K562 (cell line): ENCODE measurements around the gene CELF4. TPM values are rescaled to one million over a fixed set of nuclear protein-coding genes. Genes with fewer than 3 reads are reported as not detected.

Experiments used
- ATAC-seq: fragments of 200-7000 bp; cut with Tn5 transposase; 3 replicates; pipeline ENCODE4 v1.9.1; 2020; ENCODE audit warnings: moderate library complexity
- BruUV-seq: library from RNA; stranded (reverse); fragments of 400-500 nt; replicated peaks from 2 replicates; lab custom pipeline; 2021; lab: Mats Ljungman, UMichigan
- CTCF ChIA-PET: fragments of 300-600 bp; formaldehyde crosslinking; extraction: SDS; loops from one replicate; lab custom pipeline; 2021; ENCODE audit warnings: low intra/inter-chr PET ratio; lab: Yijun Ruan, JAX
- POLR2A ChIA-PET: fragments of 300-600, 350-650 bp; sonication (Branson Sonifier 250); formaldehyde crosslinking; extraction: SDS; loops from one replicate; lab custom pipeline; 2021; ENCODE audit warnings: antibody characterized with exemption, inconsistent platforms; lab: Yijun Ruan, JAX
- DNase-seq, 4 experiments: peaks; one replicate each; pipeline versions ENCODE4 v3.0.0 to v3.0.0-alpha.2; 2011 to 2018; ENCODE audit warnings: low spot score in 3 of 4, mixed read lengths in 3 of 4; ENCODE audit errors: extremely low read depth in 1 of 4
- FAIRE-seq: peaks from 2 replicates; lab custom pipeline; 2011; peaks lifted over from hg19 to GRCh38; lab: Jason Lieb, UNC
- H2AFZ ChIP-seq: 2 replicates; pipeline ENCODE4 v1.6.0; 2011; ENCODE audit warnings: low read depth, low read length, control low read depth, inconsistent platforms
- H3K27ac ChIP-seq: fragments of 200-600 bp; 3 replicates; pipeline ENCODE4 v1.8.0; 2011; ENCODE audit warnings: low read depth, mild to moderate bottlenecking, control low read depth, inconsistent platforms, low read length, moderate library complexity, mixed read lengths; ENCODE audit errors: extremely low read depth
- H3K27me3 ChIP-seq, 2 experiments: fragments of 300-600 bp in 1 of 2; 2 replicates in 1 of 2; 3 replicates in 1 of 2; pipeline versions ENCODE4 v1.6.0 to v1.8.0; 2011; ENCODE audit warnings: inconsistent platforms in 2 of 2, low read length in 2 of 2, mild to moderate bottlenecking in 1 of 2, mixed read lengths in 1 of 2, moderate library complexity in 1 of 2; ENCODE audit not compliant: control insufficient read depth in 2 of 2, insufficient read depth in 2 of 2
- H3K36me3 ChIP-seq: fragments of 300-600 bp; 3 replicates; pipeline ENCODE4 v1.8.0; 2011; ENCODE audit warnings: mild to moderate bottlenecking, low read length, inconsistent platforms; ENCODE audit not compliant: control insufficient read depth, insufficient read depth
- H3K4me1 ChIP-seq, 2 experiments: fragments of 200-600 bp in 1 of 2; replicated peaks in 1 of 2; 2 replicates in 1 of 2; 3 replicates in 1 of 2; pipeline versions ENCODE4 v1.5.1 to v1.8.0; 2011; ENCODE audit warnings: inconsistent platforms in 2 of 2, low read length in 2 of 2, mild to moderate bottlenecking in 1 of 2, mixed read lengths in 1 of 2, moderate library complexity in 1 of 2; ENCODE audit not compliant: control insufficient read depth in 2 of 2, insufficient read depth in 2 of 2
- H3K4me2 ChIP-seq: 2 replicates; pipeline ENCODE4 v1.6.1; 2011; ENCODE audit warnings: low read length, control low read depth, inconsistent platforms, mixed read lengths; ENCODE audit not compliant: insufficient read depth
- H3K4me3 ChIP-seq: fragments of 200-600 bp; sonication (generic), shearing (Covaris generic); 2 replicates; pipeline ENCODE4 v1.5.1; 2016; ENCODE audit warnings: control low read depth, inconsistent platforms
- H3K79me2 ChIP-seq: fragments of 200-600 bp; 3 replicates; pipeline ENCODE4 v1.8.0; 2011; ENCODE audit warnings: low read length, inconsistent platforms; ENCODE audit not compliant: control insufficient read depth, insufficient read depth
- H3K9ac ChIP-seq, 2 experiments: 2 replicates each; pipeline versions ENCODE4 v1.6.0 to v1.6.1; 2011; ENCODE audit warnings: low read depth in 2 of 2, low read length in 2 of 2, control low read depth in 1 of 2, inconsistent platforms in 1 of 2, mild to moderate bottlenecking in 1 of 2, mixed read lengths in 1 of 2; ENCODE audit not compliant: insufficient read depth in 1 of 2
- H3K9me1 ChIP-seq: one replicate; pipeline ENCODE4 v1.6.0; 2011; ENCODE audit warnings: inconsistent platforms, mild to moderate bottlenecking, low read length, moderate library complexity; ENCODE audit not compliant: control insufficient read depth, insufficient read depth
- H3K9me3 ChIP-seq: replicated peaks from 2 replicates; pipeline ENCODE4 v1.5.1; 2011; ENCODE audit warnings: low read depth, low read length, inconsistent platforms; ENCODE audit not compliant: control insufficient read depth, insufficient read depth
- H4K20me1 ChIP-seq: replicated peaks from 2 replicates; pipeline ENCODE4 v1.6.1; 2011; ENCODE audit warnings: low read length, inconsistent platforms, mixed read lengths; ENCODE audit not compliant: control insufficient read depth, insufficient read depth
- ARNT ChIP-seq, 2 experiments: fragments of 450-650 bp; IDR thresholded peaks; 2 replicates each; pipeline ENCODE4 v1.6.1; 2016; ENCODE audit warnings: mild to moderate bottlenecking in 1 of 2
- CBX1 ChIP-seq: sonication (generic); IDR thresholded peaks from 2 replicates; pipeline ENCODE4 v1.6.1; 2016; ENCODE audit warnings: antibody characterized with exemption, low read depth, mild to moderate bottlenecking
- GATAD2B ChIP-seq: fragments of 450-650 bp; IDR thresholded peaks from 2 replicates; pipeline ENCODE4 v1.6.1; 2017; ENCODE audit warnings: mild to moderate bottlenecking, borderline replicate concordance
- HES1 ChIP-seq: fragments of 450-650 bp; IDR thresholded peaks from 2 replicates; pipeline ENCODE4 v1.6.1; 2016; ENCODE audit warnings: low read depth, mild to moderate bottlenecking, moderate library complexity
- KDM1A ChIP-seq, 2 experiments: fragments of 450-650 bp; IDR thresholded peaks; 2 replicates each; pipeline ENCODE4 v1.6.1; 2016; ENCODE audit warnings: mild to moderate bottlenecking in 2 of 2
- NFE2 ChIP-seq: IDR thresholded peaks from 2 replicates; pipeline ENCODE4 v1.6.1; 2014; ENCODE audit warnings: antibody characterized with exemption, low read depth
- OTX1 ChIP-seq: fragments of 450-650 bp; formaldehyde crosslinking; IDR thresholded peaks from 2 replicates; pipeline ENCODE4 v1.4.0; 2022; ENCODE audit warnings: mild to moderate bottlenecking
- RBM14 ChIP-seq: fragments of 200-400 bp; formaldehyde crosslinking; IDR thresholded peaks from 2 replicates; pipeline ENCODE4 v1.6.1; 2018; ENCODE audit warnings: low read depth, mild to moderate bottlenecking, low read length, moderate library complexity, borderline replicate concordance; ENCODE audit not compliant: insufficient read depth
- SMAD3 ChIP-seq: fragments of 450-650 bp; formaldehyde crosslinking; conservative IDR thresholded peaks from 2 replicates; pipeline ENCODE4 v1.4.0; 2020; ENCODE audit warnings: mild to moderate bottlenecking
- SUPT5H ChIP-seq: fragments of 450-650 bp; IDR thresholded peaks from 2 replicates; pipeline ENCODE4 v1.6.1; 2016
- TEAD1 ChIP-seq, 2 experiments: fragments of 450-650 bp in 1 of 2; sonication (generic) in 1 of 2; formaldehyde crosslinking; IDR thresholded peaks; 2 replicates each; pipeline versions ENCODE4 v1.4.0 to v1.8.0; 2020 to 2022; ENCODE audit warnings: mild to moderate bottlenecking in 2 of 2, missing genetic modification reagents in 1 of 2
- THRB ChIP-seq: fragments of 450-650 bp; formaldehyde crosslinking; conservative IDR thresholded peaks from 2 replicates; pipeline ENCODE4 v1.4.0; 2022; ENCODE audit warnings: mild to moderate bottlenecking, missing genetic modification characterization
- U2AF1 ChIP-seq: fragments of 200-400 bp; formaldehyde crosslinking; optimal IDR thresholded peaks from 2 replicates; pipeline ENCODE3; 2017; ENCODE audit warnings: mild to moderate bottlenecking, low read depth, low read length, moderate library complexity
- ZBTB7A ChIP-seq: IDR thresholded peaks from 2 replicates; pipeline ENCODE4 v1.6.1; 2011; ENCODE audit warnings: low read depth, mild to moderate bottlenecking, low read length, moderate library complexity, borderline replicate concordance; ENCODE audit not compliant: control insufficient read depth
- ZEB2 ChIP-seq: fragments of 450-650 bp; IDR thresholded peaks from 2 replicates; pipeline ENCODE4 v1.6.1; 2016
- ZKSCAN1 ChIP-seq: fragments of 150-350 bp; IDR thresholded peaks from 2 replicates; pipeline ENCODE4 v1.6.1; 2016; ENCODE audit warnings: low read depth, low read length
- ZNF184 ChIP-seq: sonication (generic); formaldehyde crosslinking; IDR thresholded peaks from 2 replicates; pipeline ENCODE4 v1.5.0; 2020; ENCODE audit warnings: missing genetic modification reagents
- ZNF324 ChIP-seq: fragments of 250-450 bp; sonication (Bioruptor Pico); IDR thresholded peaks from 2 replicates; pipeline ENCODE4 v1.4.0; 2020; ENCODE audit warnings: mild to moderate bottlenecking
- ZNF518B ChIP-seq: fragments of 250-450 bp; sonication (Bioruptor Pico); IDR thresholded peaks from 2 replicates; pipeline ENCODE4 v1.5.0; 2021; ENCODE audit warnings: mild to moderate bottlenecking, moderate library complexity
- WGBS: fragments of 100-300 bp; shearing (Covaris generic); methylation state at CpG from one replicate; pipeline ENCODE4 v1.1.6; 2016; ENCODE audit warnings: low coverage, mixed read lengths; ENCODE audit not compliant: insufficient coverage; ENCODE audit errors: missing lambda C conversion rate; 5-methylcytosine and 5-hydroxymethylcytosine counted together
- in situ Hi-C: fragments of 300-500 bp; cut with MboI; formaldehyde crosslinking; loops from 4 replicates; pipeline ENCODE4 v1.15.0; 2018; ENCODE audit warnings: inconsistent platforms, mixed read lengths
- intact Hi-C: fragments of 100-400 bp; cut with micrococcal nuclease; formaldehyde crosslinking; loops from 2 replicates; pipeline ENCODE4 v1.14.2; 2022
- polyA plus RNA-seq, 8 experiments: library from polyadenylated mRNA; depleted of rRNA in 4 of 8; stranded (reverse) in 5 of 8; unstranded in 3 of 8; fragments of >200 nt; fragmentation: Nextera tagmentation in 2 of 8; fragmentation: Illumina TruSeq in 1 of 8; extraction: Ambion mirVana in 2 of 8; extraction: Trizol in 1 of 8; gene quantifications; 2 replicates each; pipeline versions ENCODE4 v1.2.1 to v1.2.3, GENCODE V29; 2011 to 2014; ENCODE audit warnings: inconsistent platforms in 1 of 8, missing spikeins in 1 of 8
- total RNA-seq, 7 experiments: library from RNA; depleted of rRNA in 6 of 7; stranded (reverse); fragments of >200 nt in 6 of 7; fragmentation: Illumina TruSeq in 2 of 7; extraction: Trizol in 2 of 7; gene quantifications; 2 replicates each; pipeline versions ENCODE4 v1.2.1 to v1.2.3, GENCODE V29; 2011 to 2021; ENCODE audit warnings: low replicate concordance in 1 of 7

The CELF4 gene
- total and polyA plus RNA-seq, 9 of the 15 experiments (the other 6 are each of a cell fraction or from before 2014, with no cell fraction given), result 0.04 to 0.24 (median 0.07) TPM; not detected in 3

GRCh38 chr18:37547196-37547827 lies 18.3 kb downstream of the CELF4 start:
- Histone ChIP-seq H4K20me1 (no peaks in the 10 kb centered on the region), H3K27me3 (no peaks in the 10 kb centered on the region), H3K4me3 (no peak overlapping the region), H3K4me1 (no peaks in the 10 kb centered on the region), H3K4me2 (no peak overlapping the region), H2AFZ (no peak overlapping the region), H3K27ac (no peak overlapping the region), H3K9me3 (no peaks in the 10 kb centered on the region), H3K9me1 (no peaks in the 10 kb centered on the region), H3K9ac (no peak overlapping the region), H3K36me3 (no peaks in the 10 kb centered on the region), H3K79me2 (no peaks in the 10 kb centered on the region)
- POLR2A ChIA-PET, result interaction anchor here (0.6 kb wide), 1 partner anchor 41 kb away, joined by 3 read pairs; no protein-coding TSS in a partner anchor
- WGBS, result 0% methylated on average over 4 of the region's 4 CpGs
- no peak for TF ChIP-seq OTX1
- no peak for TF ChIP-seq RBM14
- TF ChIP-seq U2AF1, result no peak
- no peak for TF ChIP-seq ZBTB7A
- no peak for TF ChIP-seq GATAD2B
- TF ChIP-seq CBX1, result no peak
- TF ChIP-seq ZNF324, result no peak
- TF ChIP-seq ZNF518B (CRISPR knock-in tag), result no peak
- no peak for TF ChIP-seq TEAD1 (CRISPR knock-in tag; IDR thresholded peaks at IDR 0.05)
- TF ChIP-seq ZKSCAN1, result no peak
- TF ChIP-seq THRB (CRISPR knock-in tag), result no peak
- no peak for TF ChIP-seq HES1
- TF ChIP-seq KDM1A (IDR thresholded peaks at IDR 0.05), result no peak
- no peak for TF ChIP-seq ZNF184 (CRISPR knock-in tag)
- no peak for TF ChIP-seq SUPT5H
- TF ChIP-seq ARNT (IDR thresholded peaks at IDR 0.05), result no peak
- TF ChIP-seq SMAD3 (CRISPR knock-in tag), result no peak
- TF ChIP-seq ZEB2, result no peak
- TF ChIP-seq NFE2, result no peak
- in situ Hi-C loops (no loop called here), intact Hi-C loops (no loop called here)
- no TSS peak for BruUV-seq
- CTCF ChIA-PET, result no interaction called here
- DNase-seq (no peak), FAIRE-seq (no peak), ATAC-seq (no peak)
